Aortic smooth muscle cell (primary cell): ENCODE data around the gene FURIN. TPM values are rescaled to one million over a fixed set of nuclear protein-coding genes. Genes with fewer than 3 reads are reported as not detected.

ENCODE experiments used
- total RNA-seq: library from RNA; depleted of rRNA; stranded (reverse); fragments of >200 nt; gene quantifications from 2 replicates; pipeline ENCODE4 v1.2.3, GENCODE V29; 2014

Gene FURIN
- total RNA-seq = 67.9 and 89.2 TPM in 2 replicates

DNA sequence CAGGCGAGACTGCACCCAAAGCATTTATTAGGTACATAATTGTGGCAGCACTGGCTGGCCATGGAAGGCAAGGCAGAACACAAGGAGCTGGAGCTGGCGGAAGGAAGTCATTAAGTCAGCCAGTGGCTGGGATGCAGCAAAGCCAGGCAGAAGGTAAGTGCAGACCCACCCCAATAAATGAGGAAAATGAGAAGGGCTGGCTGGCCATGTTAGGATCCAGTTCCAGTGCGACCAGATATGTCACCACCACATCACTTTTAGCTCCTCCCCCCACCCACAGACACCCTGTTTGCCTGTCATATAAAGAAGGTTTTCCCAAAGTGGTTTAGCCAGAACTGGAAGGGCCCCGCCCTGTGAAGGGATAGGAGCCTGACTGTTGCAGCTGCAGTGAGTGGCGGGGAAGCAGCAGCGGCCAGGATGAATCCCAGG is at the start of gene FURIN:
Gene FURIN, plus strand, starts transcription at position 328 of the 429 bp plus-strand sequence. CDS start 7,153 bp downstream, outside the sequence.

DNA sequence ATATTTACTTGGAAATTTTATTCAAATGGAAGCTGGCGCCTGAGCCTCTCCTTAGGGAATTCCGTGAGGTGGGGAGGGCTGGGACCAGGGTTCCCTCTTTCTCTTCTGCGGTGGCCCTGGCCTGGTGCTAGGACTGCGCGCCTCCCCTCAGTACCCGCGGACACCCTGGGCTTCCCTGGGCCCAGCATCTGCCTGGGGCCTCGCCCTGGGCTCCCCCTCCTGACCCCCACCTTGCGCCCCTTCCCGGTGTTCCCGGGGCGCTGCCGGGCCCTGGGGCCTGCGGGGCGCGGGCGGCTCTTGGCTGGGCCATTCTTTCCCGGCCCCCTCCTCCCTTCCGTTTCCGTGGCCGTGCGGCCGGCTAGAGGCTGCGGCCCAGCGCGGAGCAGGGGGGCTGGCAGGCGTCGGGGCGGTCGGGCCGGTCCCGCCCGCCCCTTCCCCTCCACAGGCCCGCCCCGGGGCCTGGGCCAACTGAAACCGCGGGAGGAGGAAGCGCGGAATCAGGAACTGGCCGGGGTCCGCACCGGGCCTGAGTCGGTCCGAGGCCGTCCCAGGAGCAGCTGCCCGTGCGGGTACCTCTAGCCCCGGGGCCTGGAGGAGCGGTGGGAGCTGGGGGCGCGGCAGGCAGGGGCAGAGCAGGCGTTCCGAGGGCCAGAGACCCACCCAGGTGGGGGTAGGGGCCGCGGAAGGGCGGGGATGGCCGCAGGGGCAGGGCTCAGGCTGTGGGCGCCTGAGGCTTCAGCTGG is 15.8 kb downstream of the FURIN start, which contains the start of gene FES:
Gene FES, plus strand, starts transcription at position 529 of the 743 bp plus-strand sequence. CDS start 542 bp downstream, outside the sequence.

DNA sequence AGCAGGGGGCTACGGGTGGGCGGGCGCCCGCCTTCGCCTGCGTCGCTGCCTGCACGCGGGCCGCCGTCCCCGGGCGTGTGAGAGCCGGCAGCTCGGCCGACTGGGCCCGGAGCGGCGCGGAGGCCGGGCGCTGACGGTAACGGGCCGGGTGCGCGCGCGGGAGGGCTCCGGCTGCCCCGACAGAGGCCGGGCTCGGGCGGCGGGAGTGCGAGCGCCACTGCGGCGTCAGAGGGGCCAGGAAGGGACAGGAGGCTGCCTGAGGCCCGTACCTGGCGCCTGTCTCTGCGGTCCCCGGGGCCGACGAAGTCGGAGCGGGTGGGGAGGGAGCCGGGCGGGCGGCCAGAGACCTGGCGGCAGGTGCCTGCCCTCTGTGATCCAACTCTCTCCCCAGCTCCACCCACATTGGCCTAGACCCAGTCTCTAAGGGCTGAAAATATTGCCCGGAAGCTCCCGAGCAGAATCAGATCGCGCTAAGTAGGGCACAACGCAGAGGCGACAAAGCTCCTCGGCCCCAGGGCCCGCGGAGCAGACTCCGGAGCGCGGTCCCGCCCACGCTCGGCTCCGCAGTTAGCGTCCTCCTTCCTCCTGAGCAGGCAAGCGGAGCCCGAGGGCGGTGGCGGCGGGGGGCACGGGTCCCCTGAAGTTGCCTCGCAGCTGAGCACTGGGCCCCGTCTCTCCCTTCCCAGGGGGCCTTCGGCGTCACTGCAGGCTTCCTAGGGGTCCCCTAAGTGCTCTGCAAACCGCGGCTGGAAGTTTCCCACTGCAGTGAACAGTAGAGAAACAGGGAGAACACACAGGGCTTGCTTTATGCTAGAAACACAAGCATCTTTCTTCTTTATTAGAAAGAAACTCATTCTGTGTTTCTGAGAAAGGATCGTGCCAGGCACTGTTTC is 34.7 kb downstream of the FURIN start, which contains the start of gene MAN2A2:
Gene MAN2A2, plus strand, starts transcription at position 463 of the 893 bp plus-strand sequence. CDS start 906 bp downstream, outside the sequence.

DNA sequence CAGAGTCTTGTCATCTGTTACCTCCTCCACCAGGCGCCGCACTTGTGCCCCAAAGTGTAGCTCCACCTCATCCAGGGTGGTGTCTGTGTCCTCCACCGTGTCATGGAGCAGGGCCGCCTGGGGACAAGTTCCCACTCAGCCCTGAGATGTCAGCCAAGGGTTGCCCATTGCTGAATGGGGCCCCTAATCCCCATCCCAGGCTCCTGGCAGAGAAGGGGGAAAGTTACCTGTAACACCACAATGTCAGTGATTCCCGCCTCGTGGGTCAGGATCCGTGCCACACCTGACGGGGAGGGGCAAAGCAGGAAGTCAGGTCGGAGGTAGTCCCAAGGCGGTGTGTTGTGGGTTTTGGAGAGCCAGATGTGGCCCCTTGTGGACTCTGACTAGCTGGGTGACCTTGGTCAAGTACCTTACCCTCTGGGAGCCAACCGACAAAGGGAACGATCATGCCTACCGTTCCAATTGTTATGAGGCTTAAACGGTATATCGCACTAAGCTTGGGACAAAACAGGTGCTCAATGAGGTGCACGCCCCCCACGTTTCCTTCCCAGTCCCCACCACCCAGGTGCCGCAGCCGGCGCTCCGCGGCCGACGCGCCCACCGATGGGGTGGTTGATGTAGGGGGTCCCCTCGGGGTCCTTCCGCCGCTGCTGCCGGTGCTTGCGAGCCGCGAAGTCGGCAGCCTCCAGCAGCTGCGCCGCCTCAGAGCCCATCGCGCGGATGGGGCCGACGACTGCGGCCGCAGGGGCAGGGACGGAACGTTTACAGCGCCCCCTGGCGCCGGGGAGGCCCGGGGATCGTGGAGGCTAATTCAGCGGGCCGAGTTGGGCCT is 63.7 kb downstream of the FURIN start, which contains the start of gene HDDC3:
Gene HDDC3, minus strand, starts transcription at position 722 of the 832 bp plus-strand sequence. Its CDS starts 9 bp downstream, at position 713.

Other genes starting within 250 kb of the FURIN start
- 3.3 and 5.3 TPM in 2 replicates for gene BLM, start 151.2 kb upstream of the FURIN start, total RNA-seq
- 18.5 and 24.4 TPM in 2 replicates for gene FES, start 15.9 kb downstream of the FURIN start, total RNA-seq
- gene MAN2A2, start 34.7 kb downstream of the FURIN start, total RNA-seq = 18.9 and 22.1 TPM in 2 replicates
- 14.1 and 17.4 TPM in 2 replicates for gene HDDC3, start 64.0 kb downstream of the FURIN start, total RNA-seq
- 92.4 and 111 TPM in 2 replicates for gene UNC45A, start 66.7 kb downstream of the FURIN start, total RNA-seq
- 11.9 and 12.6 TPM in 2 replicates for gene RCCD1, start 86.3 kb downstream of the FURIN start, total RNA-seq
- 156 and 227 TPM in 2 replicates for gene PRC1, start 125.9 kb downstream of the FURIN start, total RNA-seq
- gene VPS33B, start 154.0 kb downstream of the FURIN start, total RNA-seq = 8.6 and 9.0 TPM in 2 replicates
- 0.13 TPM in 1 of 2 replicates, not detected in the other for gene SV2B, start 231.7 kb downstream of the FURIN start, total RNA-seq